GM12892 (cell line): ENCODE measurements around the gene FGA.

Experiments
- POLR2A ChIP-seq: IDR thresholded peaks from 2 replicates; pipeline ENCODE4 v1.6.1; 2011; ENCODE audit warnings: low read depth, low read length, control low read depth
- POLR2AphosphoS5 ChIP-seq: IDR thresholded peaks from 2 replicates; pipeline ENCODE4 v1.6.1; 2011; ENCODE audit warnings: low read depth, low read length, control low read depth
- TAF1 ChIP-seq: IDR thresholded peaks from 2 replicates; pipeline ENCODE4 v1.6.1; 2011; ENCODE audit warnings: low read depth, mild to moderate bottlenecking, control low read depth, low read length, borderline replicate concordance

DNA sequence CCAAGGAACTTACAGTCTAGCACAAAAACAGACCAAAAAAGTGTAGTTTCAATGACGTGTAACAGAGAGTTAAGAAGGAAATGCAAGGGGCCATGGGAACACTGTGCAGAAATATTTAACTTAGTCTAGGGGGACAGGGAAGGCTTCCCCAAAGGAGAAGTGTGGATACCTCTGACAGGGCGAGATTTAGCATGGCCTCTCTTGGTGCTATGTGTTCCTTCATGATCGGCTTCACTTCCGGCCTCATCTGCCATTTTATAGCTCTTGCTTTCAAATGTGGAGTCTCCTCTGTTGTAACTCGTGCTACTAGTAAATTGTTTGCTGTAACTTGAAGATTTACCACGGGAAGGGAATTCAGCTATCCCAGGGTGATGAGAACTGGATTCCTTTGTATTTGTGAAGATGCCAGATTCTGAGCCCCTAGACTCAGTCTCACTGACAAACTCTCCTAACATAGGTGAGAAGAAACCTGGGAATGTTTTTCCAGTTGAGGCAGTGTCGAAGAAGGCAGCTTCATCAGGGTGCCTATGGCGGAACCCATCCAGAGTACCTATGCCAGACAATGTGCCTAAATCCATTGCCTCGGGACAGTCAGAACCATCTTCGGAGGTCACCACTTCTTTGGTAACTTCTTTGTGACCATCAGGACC is 5.0 kb downstream of the FGA start:
- TF ChIP-seq POLR2A (no peak), POLR2AphosphoS5 (no peak), TAF1 (no peak)
